Measurements from ENCODE around the gene PLEKHF1. TPM values are rescaled to one million over a fixed set of nuclear protein-coding genes. Genes with fewer than 3 reads are reported as not detected.

Gene PLEKHF1
- total and polyA plus RNA-seq, 11 donors, result 7.8 to 46.1 (median 18.0) TPM

GRCh38 chr19:29694161-29694560 is 28.9 kb downstream of the PLEKHF1 start:
- intact Hi-C loops (cut with DNase I), result loop anchor here in 8 of 10 donors (1.0 to 5.0 kb wide), 3 partner anchors 22 to 82 kb away; no protein-coding TSS in a partner anchor
- peaks cover 0 to 7% (median 2%) of the 10 kb centered on the region in 12 donors for H3K4me1 ChIP-seq
- H3K27ac ChIP-seq, result peak overlapping the region in 1 of 12 donors; percentile 48
- H3K27me3 ChIP-seq, result no peaks in the 10 kb centered on the region
- ATAC-seq (no peak), DNase-seq (no peak)
- H3K36me3 ChIP-seq, result no peaks in the 10 kb centered on the region
- WGBS, 4 donors, result 81 to 92% (median 90%) methylated on average over 5 of the region's 5 CpGs
- TF ChIP-seq POLR2A (IDR thresholded peaks at IDR 0.05) (no peak), CTCF (IDR thresholded peaks at IDR 0.05) (no peak)
- H3K9me3 ChIP-seq, result peaks cover 0 to 10% (median 7%) of the 10 kb centered on the region in 12 donors
- H3K4me3 ChIP-seq, result no peak overlapping the region

GRCh38 chr19:29694669-29695627 is 29.7 kb downstream of the PLEKHF1 start:
- TF ChIP-seq POLR2A (IDR thresholded peaks at IDR 0.05), result no peak
- TF ChIP-seq CTCF (IDR thresholded peaks at IDR 0.05), result peak; percentile 82 to 95 (median 87)
- Histone ChIP-seq H3K9me3 (peaks cover 0 to 10% (median 7%) of the 10 kb centered on the region in 12 donors), H3K4me1 (peaks cover 0 to 7% (median 2%) of the 10 kb centered on the region in 12 donors), H3K36me3 (no peaks in the 10 kb centered on the region), H3K4me3 (no peak overlapping the region), H3K27ac (peak overlapping the region in 1 of 12 donors; percentile 40), H3K27me3 (no peaks in the 10 kb centered on the region)
- intact Hi-C loops (cut with DNase I), result loop anchor here in 9 of 10 donors (1.0 to 5.0 kb wide), 3 partner anchors 21 to 83 kb away; no protein-coding TSS in a partner anchor
- DNase-seq, result peak; percentile 72 to 90 (median 86)
- WGBS, 4 donors, result 71 to 73% (median 73%) methylated on average over 15 to 19 of the region's 19 CpGs
- ATAC-seq, result peak; percentile 91 to 98 (median 96)

GRCh38 chr19:29695765-29696564 is 30.7 kb downstream of the PLEKHF1 start:
- no peak for TF ChIP-seq POLR2A (IDR thresholded peaks at IDR 0.05)
- 78 to 88% (median 83%) methylated on average over 6 of the region's 6 CpGs for WGBS, 4 donors
- Histone ChIP-seq H3K4me1 (peaks cover 0 to 7% (median 2%) of the 10 kb centered on the region in 12 donors), H3K27ac (no peak overlapping the region), H3K9me3 (peaks cover 0 to 1% (median 0%) of the 10 kb centered on the region in 12 donors), H3K27me3 (no peaks in the 10 kb centered on the region), H3K4me3 (no peak overlapping the region), H3K36me3 (no peaks in the 10 kb centered on the region)
- no peak for ATAC-seq
- intact Hi-C loops (cut with DNase I), result loop anchor here in 4 of 10 donors (2.0 to 5.0 kb wide), 2 partner anchors 21 to 84 kb away; no protein-coding TSS in a partner anchor
- DNase-seq, result no peak

GRCh38 chr19:29696565-29696846 is 31.2 kb downstream of the PLEKHF1 start:
- no peak overlapping the region for H3K4me3 ChIP-seq
- no peak overlapping the region for H3K27ac ChIP-seq
- intact Hi-C loops (cut with DNase I), result loop anchor here in 1 of 10 donors (5.0 kb wide), 1 partner anchor 84 kb away; no protein-coding TSS in a partner anchor
- peaks cover 0 to 7% (median 2%) of the 10 kb centered on the region in 12 donors for H3K4me1 ChIP-seq
- DNase-seq (no peak), ATAC-seq (no peak)
- no peaks in the 10 kb centered on the region for H3K27me3 ChIP-seq
- no peaks in the 10 kb centered on the region for H3K9me3 ChIP-seq
- peaks cover 0 to 5% (median 0%) of the 10 kb centered on the region in 9 donors for H3K36me3 ChIP-seq
- TF ChIP-seq CTCF (IDR thresholded peaks at IDR 0.05), result no peak
- 60 to 97% (median 89%) methylated on average over 2 of the region's 2 CpGs for WGBS, 4 donors
